NCI-H1436 treated with DMSO at 0.1 percent for 48 hours (cell line): Measurements from ENCODE around the gene RPTOR.

Source experiments
- DNase-seq: peaks from one replicate; lab custom pipeline; 2025; lab: John Stamatoyannopoulos, UW

Gene RPTOR

DNA sequence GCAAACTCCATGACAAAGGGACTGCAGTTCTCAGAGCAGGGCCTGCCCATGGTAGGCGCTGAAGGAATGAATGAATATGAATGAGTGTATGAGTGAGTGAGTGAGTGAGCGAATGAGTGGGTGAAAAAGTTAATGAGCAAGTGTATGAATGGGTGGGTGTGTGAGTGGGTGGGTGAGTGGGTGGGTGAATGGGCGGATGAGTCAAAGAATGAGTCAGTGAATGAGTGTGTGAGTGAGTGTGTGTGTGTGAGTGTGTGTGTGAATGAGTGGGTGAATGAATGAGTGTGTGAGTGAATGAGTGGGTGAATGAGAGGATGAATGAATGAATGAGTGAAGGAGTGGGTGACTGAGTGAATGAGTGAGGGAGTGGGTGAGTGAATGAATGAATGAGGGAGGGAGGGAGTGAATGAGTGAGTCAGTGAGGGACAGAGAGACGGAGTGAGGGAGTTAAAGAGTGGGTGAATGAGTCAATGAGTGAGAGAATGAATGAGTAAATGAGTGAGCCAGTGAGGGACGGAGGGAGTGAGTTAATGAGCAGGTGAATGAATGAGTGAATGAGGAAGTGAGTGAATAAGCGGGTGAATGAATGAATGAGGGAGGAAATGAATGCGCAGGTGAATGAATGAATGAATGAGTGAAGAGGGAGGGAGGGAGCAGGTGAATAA, 435.9 kb downstream of the RPTOR start:
- no peak for DNase-seq

GRCh38 chr17:80981062-80981902, 436.6 kb downstream of the RPTOR start:
- no peak for DNase-seq

- DNase-seq: no peak
These were observed 437.3 kb downstream of the RPTOR start for GRCh38 chr17:80981929-80982425.

DNA sequence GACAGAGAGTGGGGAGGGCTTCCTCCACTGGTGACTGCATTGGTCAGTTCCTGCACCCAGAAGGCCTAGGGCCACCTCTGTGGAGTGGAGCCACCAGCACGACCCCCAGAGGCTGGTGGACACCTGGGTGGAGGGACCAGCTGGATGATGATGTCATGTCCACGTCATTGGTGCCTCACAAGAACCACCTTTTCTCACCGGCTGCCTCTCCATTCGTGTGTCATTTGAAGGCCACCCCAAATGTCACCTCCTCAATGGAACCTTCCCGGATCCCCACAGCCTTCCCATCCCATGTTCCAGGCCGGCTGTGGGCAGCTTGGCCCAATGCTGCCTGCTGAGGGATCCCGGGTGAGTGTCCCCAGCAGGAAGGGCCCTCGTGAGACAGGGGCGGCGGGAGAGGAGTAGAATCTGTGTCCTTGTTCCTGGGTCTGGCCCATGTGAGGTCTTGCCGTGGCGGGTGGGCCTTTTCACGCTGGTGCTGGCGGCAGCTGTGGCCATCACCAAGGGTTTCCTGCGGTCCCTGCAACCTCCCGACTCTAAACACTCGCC, 437.9 kb downstream of the RPTOR start:
- DNase-seq: no peak

DNA sequence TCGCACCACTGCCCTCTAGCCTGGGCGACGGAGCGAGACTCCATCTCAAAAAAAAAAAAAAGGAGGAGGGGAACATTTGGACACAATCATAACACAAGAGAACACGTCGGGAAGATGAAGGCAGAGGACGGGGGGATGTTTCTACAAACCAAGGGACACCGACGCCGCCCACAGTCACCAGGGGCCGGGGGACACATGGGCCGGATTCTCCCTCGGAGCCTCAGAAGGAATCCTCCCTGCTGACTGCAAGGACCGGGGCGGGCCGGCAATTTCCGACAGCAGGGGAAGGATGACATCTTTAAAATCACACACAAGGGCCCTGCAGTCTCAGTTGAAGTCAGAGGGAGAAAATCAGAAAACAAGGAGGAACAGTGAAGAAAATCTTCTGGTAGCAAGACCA, 438.9 kb downstream of the RPTOR start:
- DNase-seq: no peak

GRCh38 chr17:80984749-80985148, 440.1 kb downstream of the RPTOR start:
- no peak for DNase-seq

DNA sequence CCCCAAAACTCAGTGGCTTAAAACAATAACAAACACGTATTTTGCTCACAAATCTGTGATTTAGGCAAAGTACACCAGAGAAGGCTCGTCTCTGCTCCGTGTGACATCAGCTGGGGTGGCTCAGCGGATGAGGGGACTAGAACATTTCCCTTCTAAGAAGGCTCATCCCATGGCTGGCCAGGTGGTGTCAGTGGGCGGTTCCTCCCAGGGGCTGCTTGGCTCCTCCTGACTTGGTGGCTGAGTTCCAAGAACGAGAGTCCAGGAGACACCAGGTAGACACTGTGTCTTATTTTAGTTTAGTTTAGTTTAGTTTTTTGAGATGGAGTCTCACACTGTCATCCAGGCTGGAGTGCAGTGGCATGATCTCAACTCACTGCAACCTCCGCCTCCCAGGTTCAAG, 441.4 kb downstream of the RPTOR start:
- no peak for DNase-seq

GRCh38 chr17:80986816-80987475, 442.3 kb downstream of the RPTOR start:
- DNase-seq: no peak

DNA sequence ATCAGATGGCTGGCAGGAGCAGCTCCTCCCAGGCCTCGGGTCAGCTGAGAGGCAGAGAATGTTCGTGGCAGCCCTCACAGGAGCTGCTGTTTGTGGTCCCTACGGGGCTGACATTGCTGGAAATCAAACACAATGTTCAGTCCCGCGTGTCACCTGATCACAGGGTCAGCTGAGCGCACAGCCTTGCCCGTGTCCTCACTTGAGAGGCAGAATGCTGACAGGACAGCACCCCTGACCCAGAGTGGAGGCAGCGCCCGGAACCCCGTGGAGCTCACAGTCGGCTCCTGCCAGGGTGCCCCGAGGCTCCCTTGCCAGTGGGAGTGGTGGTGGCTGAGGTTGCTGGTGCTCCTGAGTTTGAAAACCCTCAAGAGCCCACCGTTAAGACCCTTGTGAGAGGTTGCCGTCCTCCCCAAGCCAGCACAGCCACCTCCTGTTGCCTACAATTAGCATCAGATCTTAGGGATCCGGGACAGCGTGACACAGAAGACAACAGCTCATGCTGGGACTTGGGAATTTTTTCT, 443.4 kb downstream of the RPTOR start:
- no peak for DNase-seq

DNA sequence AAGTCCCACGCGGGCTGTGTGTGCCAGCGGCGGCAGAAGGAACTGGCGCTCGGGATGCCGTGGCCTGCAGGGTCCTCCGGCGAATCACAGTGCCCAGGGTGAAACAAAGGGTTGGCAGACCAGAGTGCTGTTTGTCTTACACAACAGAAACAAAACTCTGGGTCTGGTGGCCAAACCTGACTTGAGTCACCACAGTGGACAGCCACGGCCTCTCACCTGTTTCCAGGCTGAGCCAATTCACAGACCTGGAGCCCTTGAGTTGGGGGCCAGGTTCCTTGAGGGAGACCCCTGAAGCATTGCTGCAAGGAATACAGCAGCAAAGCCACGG, 444.9 kb downstream of the RPTOR start:
- no peak for DNase-seq

DNA sequence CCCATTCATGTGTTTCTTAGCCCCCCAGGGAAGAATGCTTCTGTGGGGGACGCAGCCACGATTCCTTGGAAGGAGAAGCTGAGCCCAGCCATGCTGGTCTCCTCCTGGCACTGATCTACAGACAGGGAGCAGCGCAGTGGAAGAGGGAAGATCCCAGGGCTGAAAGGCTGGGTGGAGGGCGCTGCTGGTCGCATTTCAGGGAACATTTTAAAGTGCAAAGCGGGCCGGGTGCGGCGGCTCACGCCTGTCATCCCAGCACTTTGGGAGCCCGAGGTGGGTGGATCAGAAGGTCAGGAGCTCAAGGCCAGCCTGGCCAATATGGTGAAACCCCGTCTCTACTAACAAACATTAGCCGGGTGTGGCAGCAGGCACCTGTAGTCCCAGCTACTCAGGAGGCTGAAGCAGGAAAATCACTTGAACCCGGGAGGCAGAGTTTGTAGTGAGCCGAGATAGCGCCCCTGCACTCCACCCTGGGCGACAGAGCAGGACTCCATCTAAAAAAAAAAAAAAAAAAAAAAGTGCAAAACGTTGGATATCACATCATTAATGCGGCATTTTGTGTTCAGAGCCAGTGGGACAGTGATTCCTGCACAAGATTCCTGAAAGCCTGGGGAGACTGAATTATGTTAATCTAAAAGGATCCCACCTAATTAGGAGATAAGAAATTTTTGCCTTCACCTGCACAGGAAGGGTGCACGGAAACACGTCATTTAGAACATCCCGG, 446.4 kb downstream of the RPTOR start:
- DNase-seq: no peak

DNA sequence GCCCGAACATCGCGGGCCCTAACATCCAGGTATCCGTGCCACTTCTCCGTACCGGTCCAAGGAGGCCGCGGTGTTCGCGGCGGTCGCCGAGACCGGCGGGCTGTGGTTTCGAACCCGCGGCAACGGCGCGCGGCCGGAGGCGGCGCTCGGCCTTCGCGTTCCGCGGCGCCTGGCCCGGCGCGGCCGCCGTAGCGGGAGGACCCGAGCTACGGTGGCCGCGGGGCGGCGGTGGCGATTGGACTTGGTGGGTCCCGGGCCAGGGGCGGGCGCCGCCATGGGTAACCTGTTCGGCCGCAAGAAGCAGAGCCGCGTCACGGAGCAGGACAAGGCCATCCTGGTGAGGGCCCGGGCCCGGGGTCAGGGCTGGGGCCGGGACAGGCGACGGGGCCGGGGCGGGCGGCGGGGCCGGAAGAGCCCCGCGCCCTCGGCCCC, 447.0 kb downstream of the RPTOR start, which contains the start of gene CHMP6:
Gene CHMP6 (plus strand): TSS at position 197 of the 432 bp plus-strand sequence. CDS start 78 bp downstream, at position 275.
- DNase-seq: no peak

GRCh38 chr17:80992077-80992947, 447.7 kb downstream of the RPTOR start:
- DNase-seq: no peak

DNA sequence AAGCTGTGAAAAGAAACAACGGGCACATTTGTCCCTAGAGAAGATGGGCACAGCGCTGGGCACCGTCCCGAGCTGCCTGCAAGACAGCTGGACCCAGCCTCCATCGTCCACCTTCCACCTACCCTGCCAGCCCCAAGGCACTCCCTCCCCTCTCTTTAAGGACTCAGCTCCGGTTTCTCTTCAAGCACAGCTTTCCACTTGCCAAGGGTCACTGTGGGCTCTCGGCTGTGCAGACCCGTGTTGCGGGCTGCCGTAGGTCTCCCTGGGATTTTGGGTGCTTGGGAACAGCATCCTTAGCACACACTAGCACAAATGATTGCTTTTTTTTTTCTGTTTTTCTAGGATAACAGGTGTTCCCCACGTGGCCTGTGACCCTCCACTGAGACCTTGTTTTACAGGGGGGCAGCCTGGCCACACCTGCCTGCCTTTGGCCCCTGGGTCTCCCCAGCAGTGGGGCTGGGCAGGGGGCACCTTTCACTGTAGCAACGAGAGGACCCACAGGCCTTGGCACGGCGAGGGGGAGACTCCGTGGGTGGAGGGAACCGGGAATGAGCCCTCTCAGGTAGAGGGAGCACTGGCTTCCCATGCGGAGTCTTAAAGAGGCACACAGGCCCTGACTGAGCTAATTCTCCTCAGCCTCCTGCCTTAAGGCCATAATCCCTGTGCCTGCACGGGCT, 448.4 kb downstream of the RPTOR start:
- DNase-seq: no peak

GRCh38 chr17:80995131-80995530, 450.5 kb downstream of the RPTOR start:
- DNase-seq: no peak

GRCh38 chr17:80996422-80997305, 452.0 kb downstream of the RPTOR start:
- no peak for DNase-seq

DNA sequence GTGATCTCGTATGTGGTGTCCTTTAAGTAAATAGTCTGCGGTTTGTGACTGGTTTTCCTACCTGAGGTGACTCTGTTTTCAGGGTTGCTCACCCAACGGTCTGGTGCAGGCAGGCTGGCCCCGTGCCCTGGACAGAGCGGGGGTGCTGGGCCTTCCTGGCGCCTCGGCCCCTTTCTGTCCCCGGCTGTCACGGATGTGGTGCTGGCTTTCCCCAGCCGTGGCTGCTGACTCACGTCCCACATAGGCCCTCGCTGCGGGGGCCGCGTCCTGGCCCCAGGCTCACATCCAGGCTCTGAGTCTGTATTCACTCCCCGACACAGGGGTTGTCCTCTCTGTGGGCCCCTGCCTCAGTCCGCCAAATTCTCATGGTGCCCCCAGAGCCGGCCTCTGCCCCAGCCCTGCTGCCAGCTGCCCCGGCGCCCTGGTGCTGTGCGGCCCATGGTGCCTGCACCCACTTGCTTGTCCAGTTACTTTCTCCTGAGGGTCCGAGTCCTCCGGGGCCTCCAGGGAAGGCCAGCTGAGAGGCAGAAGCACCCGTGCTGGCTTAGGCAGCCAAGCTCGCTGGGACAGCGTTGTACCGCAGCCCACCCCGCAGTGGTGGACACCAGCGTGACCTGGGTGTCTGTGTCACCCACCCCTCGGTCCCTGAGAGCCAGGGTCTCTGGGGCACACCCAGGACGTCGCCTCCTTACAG, 452.9 kb downstream of the RPTOR start:
- no peak for DNase-seq

DNA sequence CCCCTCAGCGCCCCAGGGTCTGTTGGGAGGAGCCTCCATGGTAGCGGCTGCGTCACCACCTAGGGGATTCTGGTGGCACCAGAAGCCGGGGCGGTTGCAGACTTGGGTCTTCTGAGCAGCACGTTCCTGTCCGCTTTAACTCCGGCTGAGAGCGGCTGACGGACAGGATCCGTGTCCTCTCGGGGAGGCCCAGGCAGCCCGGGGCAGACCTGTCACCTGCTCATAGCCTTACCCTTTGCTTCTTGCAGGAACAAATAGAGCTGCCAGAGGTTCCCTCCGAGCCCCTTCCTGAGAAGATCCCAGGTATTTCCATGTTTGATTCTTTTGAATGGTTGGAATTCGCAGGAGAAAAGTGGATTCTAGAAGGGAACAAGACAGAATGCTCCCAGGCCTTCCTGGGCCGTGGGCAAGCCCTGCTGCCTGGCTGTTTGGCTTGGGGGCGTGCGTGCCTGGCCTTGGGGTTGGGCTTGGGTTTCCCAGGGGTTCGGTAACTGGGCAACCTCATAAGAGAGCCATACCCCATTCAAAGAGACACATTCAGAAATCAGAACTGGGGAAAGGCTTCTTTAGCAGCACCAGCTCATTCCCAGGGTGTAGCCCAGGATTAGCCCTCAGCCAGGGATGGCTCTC, 453.6 kb downstream of the RPTOR start:
- DNase-seq: no peak
